HG03575 (cell line): Measurements from ENCODE around the gene TGFB1I1.
A peak's percentile ranks its signal among the peaks of the same experiment; 100 is the strongest.
"Not testable (repeated sequence)": the region's sequence is repeated elsewhere in the genome, so short reads cannot be mapped to it uniquely, and the experiment has no call there.

ENCODE experiments used
- ATAC-seq: cut with Tn5 transposase; IDR thresholded peaks from one replicate; pipeline ENCODE4 v1.9.1; 2021; ENCODE audit not compliant: unreplicated experiment, insufficient number of reproducible peaks, low FRiP score; ENCODE audit errors: extremely low read depth

The TGFB1I1 gene

GRCh38 chr16:31503555-31503954 lies 31.6 kb downstream of the TGFB1I1 start:
- ATAC-seq, result not testable (repeated sequence)

GRCh38 chr16:31504159-31504558 lies 32.2 kb downstream of the TGFB1I1 start:
- no peak for ATAC-seq

GRCh38 chr16:31505483-31505882 lies 33.5 kb downstream of the TGFB1I1 start:
- ATAC-seq, result peak; percentile 58

- no peak for ATAC-seq
Measured at GRCh38 chr16:31507617-31507928, 35.6 kb downstream of the TGFB1I1 start.

GRCh38 chr16:31507929-31508705 lies 36.2 kb downstream of the TGFB1I1 start, which contains the start of gene RUSF1:
RUSF1 (minus strand) TSS chr16:31508391; CDS start chr16:31508373, 18 bp downstream.
- ATAC-seq, result no peak

GRCh38 chr16:31508706-31509195 lies 36.8 kb downstream of the TGFB1I1 start:
- no peak for ATAC-seq

- ATAC-seq, result no peak
Measured at GRCh38 chr16:31513126-31513525, 41.2 kb downstream of the TGFB1I1 start.

GRCh38 chr16:31513884-31514283 lies 41.9 kb downstream of the TGFB1I1 start:
- ATAC-seq, result no peak

- no peak for ATAC-seq
Measured at GRCh38 chr16:31517800-31518402, 45.9 kb downstream of the TGFB1I1 start.

- ATAC-seq, result no peak
Measured at GRCh38 chr16:31519759-31520431, 47.9 kb downstream of the TGFB1I1 start.

GRCh38 chr16:31521368-31521767 lies 49.4 kb downstream of the TGFB1I1 start:
- ATAC-seq, result no peak

- no peak for ATAC-seq
Measured at GRCh38 chr16:31522071-31522470, 50.1 kb downstream of the TGFB1I1 start.

- not testable (repeated sequence) for ATAC-seq
Measured at GRCh38 chr16:31523768-31524167, 51.8 kb downstream of the TGFB1I1 start.

GRCh38 chr16:31525113-31525512 lies 53.2 kb downstream of the TGFB1I1 start:
- ATAC-seq, result no peak
